Endometrial microvascular endothelial cells (primary cell): ENCODE results near the gene TMEM253. TPM values are rescaled to one million over a fixed set of nuclear protein-coding genes. Genes with fewer than 3 reads are reported as not detected.

Experiments
- in situ Hi-C: cut with HindIII; loops from 2 replicates; pipeline ENCODE4 v1.10.0; 2017; ENCODE audit warnings: low sequenced_read_pairs, low pct_unique_long_range_greater_than_20kb; ENCODE audit errors: inconsistent ontology term
- total RNA-seq: library from RNA; depleted of rRNA; stranded (reverse); fragments of >200 nt; gene quantifications from one replicate; pipeline ENCODE4 v1.2.3, GENCODE V29; 2015; ENCODE audit errors: inconsistent ontology term

The TMEM253 gene
- total RNA-seq, 1 donor from 2014 or later, result not detected

GRCh38 chr14:21098892-21099595 is 1.8 kb upstream of the TMEM253 start:
- in situ Hi-C loops, result no loop called here

DNA sequence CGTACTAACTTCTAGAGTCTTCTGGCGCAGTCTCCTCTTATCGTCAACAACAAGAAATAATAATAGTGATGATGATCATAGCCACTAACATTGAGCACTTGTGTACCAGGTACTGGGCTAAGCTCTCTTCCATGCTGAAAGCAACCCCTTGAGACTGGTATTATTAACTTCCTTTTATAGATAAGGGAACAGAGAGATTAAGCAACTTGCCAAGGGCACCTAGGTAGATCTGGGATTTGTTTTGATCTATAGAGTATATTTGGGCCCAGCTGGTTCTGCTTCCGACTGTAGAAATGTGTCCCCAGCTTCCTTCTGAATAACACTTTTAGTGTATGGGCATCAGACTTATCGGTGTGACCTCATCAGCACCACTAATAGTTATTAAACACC is 1.3 kb upstream of the TMEM253 start:
- in situ Hi-C loops, result no loop called here

GRCh38 chr14:21101802-21102413 is 1.0 kb downstream of the TMEM253 start:
- in situ Hi-C loops, result no loop called here

DNA sequence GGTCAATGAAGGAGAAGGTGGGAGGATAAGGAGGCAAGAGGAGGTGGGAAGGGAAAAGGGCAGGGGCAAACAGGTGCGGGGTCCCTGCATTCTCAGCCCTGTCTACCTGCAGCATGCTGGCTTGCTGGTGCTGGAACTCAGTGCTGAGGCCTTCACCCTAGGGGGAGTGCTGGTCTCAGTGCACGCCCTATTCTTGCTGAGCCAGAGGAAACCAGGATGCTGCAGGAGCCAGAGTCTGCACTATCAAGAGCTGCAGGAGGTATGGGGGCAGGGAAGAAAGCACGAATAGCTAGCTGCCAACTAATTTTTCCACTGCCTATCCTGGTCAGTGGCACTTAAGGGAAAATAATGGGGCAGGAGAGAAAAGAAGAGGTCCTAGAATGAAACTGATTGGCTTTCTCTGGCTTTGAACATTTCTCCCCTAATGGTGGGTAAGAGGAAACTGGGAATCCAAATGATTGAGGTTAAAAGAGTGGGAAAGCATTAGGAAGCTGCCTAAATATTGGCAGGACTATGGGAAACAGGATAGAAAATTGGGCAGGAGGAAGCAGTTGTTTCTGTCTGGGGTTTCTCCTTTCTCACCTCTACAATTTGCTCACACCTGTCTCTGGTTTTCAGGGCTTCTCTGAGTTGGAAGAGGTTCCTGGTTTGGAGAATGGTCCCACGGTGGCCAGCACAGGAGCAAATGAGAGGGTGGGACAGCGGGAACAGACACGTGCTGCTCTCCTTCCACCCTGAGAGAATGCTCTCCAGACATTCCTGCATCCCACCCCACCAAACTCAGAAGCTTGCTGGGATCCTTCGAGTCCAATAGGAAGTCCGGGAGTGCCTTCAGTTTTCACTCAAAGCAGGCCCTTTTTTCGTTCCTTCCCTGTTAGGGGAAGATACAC is 1.9 kb downstream of the TMEM253 start:
- in situ Hi-C loops, result no loop called here

- in situ Hi-C loops, result no loop called here
Observed at GRCh38 chr14:21103411-21103709, 2.5 kb downstream of the TMEM253 start.

- in situ Hi-C loops, result no loop called here
Observed at GRCh38 chr14:21103710-21104447, 3.0 kb downstream of the TMEM253 start.

DNA sequence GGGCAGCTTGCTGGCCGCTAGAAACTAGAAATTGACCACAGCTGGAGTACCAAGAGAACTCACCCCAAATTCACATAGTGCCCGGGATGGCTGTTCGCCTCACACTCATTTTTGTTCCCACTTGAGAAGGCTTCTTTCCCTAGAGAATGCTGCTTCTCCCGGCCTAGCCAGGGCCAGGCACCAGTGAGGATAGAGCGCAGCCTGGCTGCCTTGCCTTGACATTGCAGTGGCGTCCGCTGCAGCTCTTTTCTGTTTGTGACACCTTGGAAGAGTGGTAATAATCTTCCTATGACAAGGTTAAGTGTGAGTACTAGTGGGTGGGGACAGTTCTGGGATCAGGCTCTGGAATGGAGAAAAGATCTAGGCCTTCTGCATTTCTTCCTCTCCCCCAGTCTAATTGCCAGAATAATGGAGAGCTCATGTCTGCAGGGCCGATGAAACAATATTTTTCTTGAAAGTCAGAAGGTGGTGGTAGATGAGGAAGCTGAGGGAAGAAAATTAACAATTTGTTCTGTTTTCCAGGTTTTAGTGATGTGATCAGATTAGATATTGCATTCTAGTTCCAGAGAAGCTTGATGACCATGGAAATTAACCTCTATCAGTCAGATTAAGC is 3.7 kb downstream of the TMEM253 start:
- in situ Hi-C loops, result no loop called here

GRCh38 chr14:21105095-21105494 is 4.2 kb downstream of the TMEM253 start:
- in situ Hi-C loops, result no loop called here

GRCh38 chr14:21106176-21106497 is 5.3 kb downstream of the TMEM253 start:
- in situ Hi-C loops, result no loop called here

- in situ Hi-C loops, result no loop called here
Observed at GRCh38 chr14:21106498-21107282, 5.8 kb downstream of the TMEM253 start.

DNA sequence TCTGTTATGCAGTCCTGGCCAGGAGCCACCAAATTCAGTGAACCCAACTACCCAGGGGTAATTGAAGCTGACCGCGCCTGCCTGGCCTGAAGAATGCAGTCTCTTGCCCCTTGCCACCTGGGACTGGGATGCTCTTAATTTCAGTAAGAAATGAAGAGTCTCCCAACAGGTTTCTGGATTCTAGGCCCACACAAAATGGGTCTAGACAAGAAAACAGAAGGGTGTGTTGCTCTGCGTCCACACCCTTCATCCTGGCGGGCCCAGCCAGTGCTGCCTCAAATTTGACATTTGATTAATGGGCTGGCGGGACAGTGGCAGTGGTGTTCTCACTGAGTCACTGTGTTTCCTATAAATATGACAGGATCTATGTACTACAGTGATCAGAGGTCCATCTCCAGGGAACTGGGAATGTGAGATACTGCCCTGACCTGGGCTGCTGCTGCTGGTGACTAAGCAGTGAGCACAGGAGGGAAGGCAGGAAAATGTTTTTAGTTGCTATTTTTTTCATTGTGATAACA is 6.5 kb downstream of the TMEM253 start:
- in situ Hi-C loops, result no loop called here

GRCh38 chr14:21108791-21109190 is 7.9 kb downstream of the TMEM253 start:
- in situ Hi-C loops, result no loop called here

DNA sequence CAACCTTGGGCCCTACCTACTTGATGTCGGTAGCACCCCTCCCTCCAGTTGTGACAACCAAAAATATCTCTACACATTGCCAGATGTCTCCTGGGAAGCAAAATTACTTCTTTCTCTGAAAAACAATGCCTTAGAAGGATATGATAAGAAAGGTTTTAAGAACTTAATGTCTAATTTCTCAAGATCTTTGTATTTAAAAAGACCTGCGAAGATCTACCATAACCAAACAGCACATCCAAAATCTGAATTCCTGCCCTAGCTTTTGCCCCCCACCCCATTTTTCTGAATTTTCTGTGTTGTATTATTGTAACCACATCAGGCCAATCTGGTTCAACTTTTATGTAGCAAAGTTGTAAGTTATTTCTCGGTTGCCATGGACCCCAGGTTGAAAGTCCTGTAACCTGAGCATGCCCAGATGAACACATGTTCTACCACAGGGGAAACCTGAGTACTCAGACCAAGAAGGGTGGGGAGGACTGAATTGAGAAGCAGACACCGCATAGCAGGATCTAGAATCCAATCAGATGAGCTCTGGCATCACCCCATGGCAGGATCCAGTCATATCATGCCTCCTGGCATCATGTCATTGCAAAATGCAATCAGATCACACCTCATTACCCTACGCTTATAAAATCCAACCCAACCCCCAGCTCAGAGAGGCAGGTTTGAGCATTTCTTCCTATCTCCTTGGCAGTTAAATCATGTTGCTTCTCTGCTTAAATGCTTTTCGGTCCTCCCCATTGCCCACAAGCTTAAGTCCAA is 8.7 kb downstream of the TMEM253 start:
- in situ Hi-C loops, result no loop called here

- in situ Hi-C loops, result no loop called here
Observed at GRCh38 chr14:21112255-21112654, 11.4 kb downstream of the TMEM253 start.

DNA sequence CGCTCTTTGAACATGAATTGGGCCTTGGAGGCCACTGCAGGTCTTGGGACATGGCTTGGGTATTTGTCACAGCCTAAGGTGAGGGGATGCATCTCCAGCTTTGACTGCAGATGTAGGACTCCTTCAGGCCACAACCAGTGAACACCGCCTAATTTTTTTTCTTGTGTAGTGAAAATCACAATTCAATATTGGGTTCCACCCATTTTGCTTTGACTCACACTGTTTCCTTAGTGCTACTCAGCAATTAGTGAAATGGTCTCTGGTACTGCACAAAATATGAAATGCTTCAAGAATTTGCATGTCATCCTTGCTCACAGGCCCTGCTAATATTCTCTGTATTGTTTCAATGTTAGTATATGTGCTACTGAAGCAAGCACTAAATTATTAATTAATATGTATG is 12.5 kb downstream of the TMEM253 start:
- in situ Hi-C loops, result no loop called here

DNA sequence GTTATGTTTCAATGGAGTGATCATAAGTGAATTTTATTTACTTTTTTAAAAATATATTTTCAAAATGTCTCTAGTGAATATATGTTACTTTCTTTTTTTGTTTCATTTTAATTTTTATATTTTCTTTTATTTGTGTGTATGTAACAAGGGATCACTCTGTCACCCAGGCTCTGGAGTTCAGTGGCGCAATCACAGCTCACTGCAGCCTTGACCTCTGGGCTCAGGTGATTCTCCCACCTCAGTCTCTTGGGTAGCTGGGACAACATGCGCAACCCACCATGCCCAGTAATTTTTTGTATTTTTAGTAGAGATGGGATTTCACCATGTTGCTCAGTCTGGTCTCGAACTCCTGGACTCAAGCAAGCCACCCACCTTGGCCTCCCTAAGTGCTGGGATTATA is 18.1 kb downstream of the TMEM253 start:
- in situ Hi-C loops, result no loop called here

DNA sequence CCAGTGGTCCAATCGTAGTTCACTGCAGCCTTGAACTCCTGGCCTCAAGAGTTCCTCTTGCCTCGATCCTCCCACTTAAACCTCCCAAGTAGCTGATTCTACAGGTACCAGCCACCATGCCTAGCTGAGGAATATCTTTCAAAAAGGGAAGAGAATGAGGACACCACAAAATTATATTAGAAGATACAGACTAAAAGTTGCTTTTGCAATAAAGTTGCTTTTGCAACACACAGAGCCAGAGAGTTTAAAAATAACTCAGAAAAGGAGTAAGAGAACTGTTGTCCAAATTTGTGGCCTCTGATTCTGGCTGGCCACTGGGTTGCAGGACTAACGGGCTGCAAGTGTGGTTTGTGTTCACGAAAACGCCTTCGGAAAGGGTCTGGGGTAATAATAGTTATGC is 19.8 kb downstream of the TMEM253 start:
- in situ Hi-C loops, result no loop called here

DNA sequence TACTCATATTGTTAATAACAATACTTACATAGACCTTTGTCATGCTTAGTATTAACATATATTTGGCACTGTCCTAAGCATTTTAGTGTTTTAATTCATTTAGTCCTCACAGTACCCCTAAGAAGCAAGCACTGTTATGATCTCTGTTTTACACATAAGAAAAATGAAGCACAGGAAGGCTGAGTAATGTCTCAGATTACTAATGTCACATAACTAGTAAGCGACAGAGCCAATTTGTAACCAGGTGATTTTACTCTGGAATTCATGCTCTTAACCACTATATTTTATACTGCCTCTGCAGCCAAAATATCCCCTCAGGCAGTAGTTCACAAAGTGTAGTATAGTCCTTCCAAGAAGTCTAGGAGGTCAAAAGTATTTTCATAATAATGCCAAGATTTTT is 20.3 kb downstream of the TMEM253 start:
- in situ Hi-C loops, result no loop called here
